ENCODE data around the gene GALR3.

GRCh38 chr22:37792494-37792893 lies 30.7 kb upstream of the GALR3 start:
- TF ChIP-seq SNAI2 (CRISPR knock-in tag; IDR thresholded peaks at IDR 0.05) (no peak), PPARA (CRISPR knock-in tag; IDR thresholded peaks at IDR 0.05; ENCODE audit: borderline replicate concordance) (no peak), RARB (CRISPR knock-in tag; IDR thresholded peaks at IDR 0.05) (no peak), TSHZ2 (CRISPR knock-in tag; IDR thresholded peaks at IDR 0.05) (no peak), PATZ1 (CRISPR knock-in tag; IDR thresholded peaks at IDR 0.05; ENCODE audit: borderline replicate concordance) (no peak), CREB5 (CRISPR knock-in tag; IDR thresholded peaks at IDR 0.05; ENCODE audit: low read depth) (no peak), POU6F1 (CRISPR knock-in tag; IDR thresholded peaks at IDR 0.05; ENCODE audit: borderline replicate concordance, low read depth) (no peak), ZNF70 (CRISPR knock-in tag; IDR thresholded peaks at IDR 0.05) (no peak)
